WERI-Rb-1 (cell line): Measurements from ENCODE around the gene ATP6V0D1.

Source experiments
- DNase-seq: peaks from one replicate; pipeline ENCODE4 v3.0.0-alpha.2; 2020
- H3K27ac ChIP-seq: fragments of 250-450 bp; sonication (Bioruptor Pico); 2 replicates; pipeline ENCODE4 v1.5.1; 2020; ENCODE audit warnings: mild to moderate bottlenecking, moderate library complexity
- H3K27me3 ChIP-seq: fragments of 250-450 bp; sonication (Bioruptor Pico); 2 replicates; pipeline ENCODE4 v1.5.1; 2021; ENCODE audit warnings: mild to moderate bottlenecking, low read depth, moderate library complexity; ENCODE audit not compliant: insufficient read depth, severe bottlenecking
- H3K36me3 ChIP-seq: fragments of 250-450 bp; sonication (Bioruptor Pico); 2 replicates; pipeline ENCODE4 v1.5.1; 2020; ENCODE audit warnings: mild to moderate bottlenecking, moderate library complexity
- H3K4me3 ChIP-seq: 2 replicates; pipeline ENCODE4 v1.5.1; 2011; ENCODE audit warnings: low read depth, mild to moderate bottlenecking, control low read depth, low read length
- H3K9me3 ChIP-seq: fragments of 250-450 bp; sonication (Bioruptor Pico); 2 replicates; pipeline ENCODE4 v1.5.1; 2021; ENCODE audit warnings: mild to moderate bottlenecking, moderate library complexity; ENCODE audit not compliant: severe bottlenecking
- TF ChIP-seq, protein P1 (sequence below): IDR thresholded peaks from 2 replicates; pipeline ENCODE4 v1.5.1; 2011; ENCODE audit warnings: low read depth, mild to moderate bottlenecking, control low read depth, inconsistent platforms, low read length

The ATP6V0D1 gene

DNA sequence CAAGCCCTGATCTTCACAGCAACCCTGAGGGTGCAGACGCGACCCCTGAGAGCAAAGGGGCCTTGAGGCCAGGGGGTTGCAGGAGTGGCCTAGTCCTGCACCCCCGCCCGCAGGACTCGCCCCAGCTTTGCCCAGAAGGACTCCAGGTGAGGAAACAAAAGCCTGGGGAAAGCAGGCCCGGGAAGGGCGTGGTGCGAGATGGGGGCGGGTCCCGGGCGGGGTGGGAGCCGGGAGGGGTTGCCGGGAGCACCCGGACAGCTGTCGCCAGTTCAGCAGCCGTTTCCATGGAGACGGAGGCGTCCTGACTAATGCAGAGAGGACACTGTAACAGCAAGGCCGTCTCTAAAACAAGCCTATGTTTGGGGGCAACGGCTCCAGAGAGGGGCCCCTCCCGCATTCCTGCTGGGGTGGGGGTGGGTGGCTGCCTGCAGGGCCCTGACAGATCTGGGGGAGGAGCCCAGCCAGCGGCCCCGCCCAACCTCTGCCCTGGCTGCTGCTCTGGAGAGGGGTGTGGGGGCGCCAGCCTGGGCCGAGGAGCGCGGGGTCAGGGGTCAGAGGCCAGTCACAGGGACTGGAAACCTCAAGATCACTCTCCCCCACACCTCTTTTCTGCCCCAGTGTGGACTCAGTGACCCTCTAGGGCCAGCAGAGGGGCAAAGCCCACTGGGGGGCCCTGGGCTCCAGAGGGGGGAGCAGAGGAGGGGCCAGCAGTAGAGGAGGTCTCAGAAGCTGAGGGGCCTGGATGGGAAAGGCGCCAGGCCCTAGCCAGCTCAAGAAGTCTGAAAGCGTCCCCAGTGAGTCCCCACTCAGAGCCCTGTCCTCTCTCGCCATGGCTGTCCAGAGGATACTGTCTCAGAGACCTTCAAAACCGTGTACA is 84.6 kb downstream of the ATP6V0D1 start:
- TF ChIP-seq, protein P1, sequence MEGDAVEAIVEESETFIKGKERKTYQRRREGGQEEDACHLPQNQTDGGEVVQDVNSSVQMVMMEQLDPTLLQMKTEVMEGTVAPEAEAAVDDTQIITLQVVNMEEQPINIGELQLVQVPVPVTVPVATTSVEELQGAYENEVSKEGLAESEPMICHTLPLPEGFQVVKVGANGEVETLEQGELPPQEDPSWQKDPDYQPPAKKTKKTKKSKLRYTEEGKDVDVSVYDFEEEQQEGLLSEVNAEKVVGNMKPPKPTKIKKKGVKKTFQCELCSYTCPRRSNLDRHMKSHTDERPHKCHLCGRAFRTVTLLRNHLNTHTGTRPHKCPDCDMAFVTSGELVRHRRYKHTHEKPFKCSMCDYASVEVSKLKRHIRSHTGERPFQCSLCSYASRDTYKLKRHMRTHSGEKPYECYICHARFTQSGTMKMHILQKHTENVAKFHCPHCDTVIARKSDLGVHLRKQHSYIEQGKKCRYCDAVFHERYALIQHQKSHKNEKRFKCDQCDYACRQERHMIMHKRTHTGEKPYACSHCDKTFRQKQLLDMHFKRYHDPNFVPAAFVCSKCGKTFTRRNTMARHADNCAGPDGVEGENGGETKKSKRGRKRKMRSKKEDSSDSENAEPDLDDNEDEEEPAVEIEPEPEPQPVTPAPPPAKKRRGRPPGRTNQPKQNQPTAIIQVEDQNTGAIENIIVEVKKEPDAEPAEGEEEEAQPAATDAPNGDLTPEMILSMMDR: no peak
- Histone ChIP-seq H3K9me3 (no peaks in the 10 kb centered on the region), H3K27me3 (no peaks in the 10 kb centered on the region), H3K4me3 (peak overlapping the region; percentile 13), H3K36me3 (no peaks in the 10 kb centered on the region), H3K27ac (peak overlapping the region; percentile 90)
- peak; percentile 96 for DNase-seq

DNA sequence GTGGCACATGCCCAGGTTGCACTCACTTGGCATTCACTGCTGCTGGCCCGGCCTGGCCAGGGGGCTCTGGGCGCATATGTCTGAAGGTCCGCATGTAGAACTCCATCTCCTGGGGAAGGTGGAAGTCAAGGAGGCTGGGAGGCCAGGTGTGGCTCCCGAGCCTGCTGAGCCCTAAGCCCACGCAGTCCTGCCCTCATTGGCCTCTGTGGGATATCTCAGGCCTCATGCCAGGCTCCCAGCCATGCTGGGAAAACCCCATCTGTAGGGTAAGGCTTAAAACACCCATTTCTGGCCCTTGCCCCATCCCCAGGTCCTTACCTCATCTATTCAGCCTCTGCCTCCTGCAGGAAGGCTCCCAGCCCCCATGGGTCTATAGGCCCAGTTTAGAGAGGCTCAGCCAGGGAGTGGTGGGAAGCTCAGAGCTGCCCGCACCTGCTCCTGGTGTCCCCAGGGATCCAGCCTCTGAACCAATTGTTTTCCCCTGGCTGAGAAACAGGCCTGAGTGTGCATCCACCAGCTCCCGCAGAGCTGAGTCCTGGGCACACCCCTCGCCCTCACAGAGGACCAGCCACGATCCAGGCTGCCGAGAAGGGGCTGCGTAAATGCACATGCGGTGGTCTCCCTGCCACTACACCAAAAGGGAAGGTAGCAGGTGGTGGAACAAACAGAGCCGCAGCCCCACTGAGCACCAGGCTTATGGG is 85.3 kb downstream of the ATP6V0D1 start:
- Histone ChIP-seq H3K4me3 (peak overlapping the region; percentile 13), H3K9me3 (no peaks in the 10 kb centered on the region), H3K36me3 (no peaks in the 10 kb centered on the region), H3K27me3 (no peaks in the 10 kb centered on the region), H3K27ac (peak overlapping the region; percentile 90)
- DNase-seq: peak; percentile 58
- TF ChIP-seq, protein P1: no peak

DNA sequence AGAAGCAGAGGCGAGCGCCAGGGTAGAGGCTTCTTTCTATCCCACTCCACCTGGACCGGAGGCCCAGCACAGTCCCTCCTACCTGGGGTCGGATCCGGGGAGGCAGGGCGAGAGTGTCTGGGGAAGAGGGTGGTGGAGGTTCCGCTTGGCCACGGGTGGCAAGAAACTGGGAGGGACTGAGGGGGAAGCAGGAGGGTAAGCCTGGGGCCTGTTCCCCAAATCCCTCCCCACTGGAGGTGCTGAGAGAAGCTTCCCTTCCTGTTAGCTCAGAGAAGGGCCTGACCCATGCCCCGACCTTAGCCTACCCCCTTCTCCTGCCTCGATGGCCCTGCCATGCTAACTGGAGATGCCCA is 85.9 kb downstream of the ATP6V0D1 start:
- no peak for DNase-seq
- H3K36me3 ChIP-seq: no peaks in the 10 kb centered on the region
- no peaks in the 10 kb centered on the region for H3K27me3 ChIP-seq
- H3K4me3 ChIP-seq: no peak overlapping the region
- no peaks in the 10 kb centered on the region for H3K9me3 ChIP-seq
- peak overlapping the region; percentile 90 for H3K27ac ChIP-seq
- TF ChIP-seq, protein P1: no peak

GRCh38 chr16:67394155-67395104 is 86.5 kb downstream of the ATP6V0D1 start:
- H3K4me3 ChIP-seq: no peak overlapping the region
- no peak for DNase-seq

DNA sequence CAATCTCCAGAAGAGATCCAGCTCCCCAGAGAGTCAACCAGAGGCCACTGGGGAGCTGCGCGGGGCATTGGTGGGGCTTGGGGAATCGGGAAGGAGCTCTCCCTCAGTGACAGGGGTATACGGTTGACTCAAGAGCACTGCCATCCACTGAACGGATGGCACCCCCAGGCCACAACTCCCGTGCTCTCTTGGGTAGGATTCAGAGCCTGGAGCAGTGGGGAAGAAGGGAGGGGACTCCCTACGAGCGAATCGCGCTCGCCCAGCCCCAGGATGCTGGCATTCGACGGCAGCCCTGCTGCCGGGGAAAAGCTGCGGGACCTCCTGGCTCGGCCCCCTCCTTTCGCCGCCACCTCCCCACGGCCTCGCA is 87.2 kb downstream of the ATP6V0D1 start:
- no peak for DNase-seq
- peak overlapping the region; percentile 66 for H3K27ac ChIP-seq
- no peaks in the 10 kb centered on the region for H3K27me3 ChIP-seq
- H3K36me3 ChIP-seq: no peaks in the 10 kb centered on the region
- no peaks in the 10 kb centered on the region for H3K9me3 ChIP-seq
- TF ChIP-seq, protein P1: no peak
- H3K4me3 ChIP-seq: peak overlapping the region; percentile 41

More at GRCh38 chr16:67394155-67395104, 86.5 kb downstream of the ATP6V0D1 start:
- TF ChIP-seq, protein P1: no peak
- no peaks in the 10 kb centered on the region for H3K9me3 ChIP-seq
- no peaks in the 10 kb centered on the region for H3K27me3 ChIP-seq
- peak overlapping the region; percentile 90 for H3K27ac ChIP-seq
- H3K36me3 ChIP-seq: no peaks in the 10 kb centered on the region
